ENCODE measurements around the gene ENAH.
"Not testable (repeated sequence)": the region's sequence is repeated elsewhere in the genome, so short reads cannot be mapped to it uniquely, and the experiment has no call there.

Gene ENAH

GRCh38 chr1:225638853-225639252 lies 14.1 kb downstream of the ENAH start:
- Mint-ChIP-seq H3K27ac (no peak overlapping the region), H3K36me3 (ENCODE audit: low read depth) (no peaks in the 10 kb centered on the region), H3K27me3 (peaks cover 6% of the 10 kb centered on the region), H3K4me1 (ENCODE audit: low read depth) (no peaks in the 10 kb centered on the region), H3K4me3 (no peak overlapping the region), H3K9me3 (no peaks in the 10 kb centered on the region)
- no peak for DNase-seq

GRCh38 chr1:225637651-225638199 lies 15.2 kb downstream of the ENAH start:
- peaks cover 6% of the 10 kb centered on the region for H3K27me3 Mint-ChIP-seq
- no peak overlapping the region for H3K4me3 Mint-ChIP-seq
- H3K9me3 Mint-ChIP-seq = no peaks in the 10 kb centered on the region
- H3K4me1 Mint-ChIP-seq (ENCODE audit: low read depth) = no peaks in the 10 kb centered on the region
- no peak for DNase-seq
- no peak overlapping the region for H3K27ac Mint-ChIP-seq
- no peaks in the 10 kb centered on the region for H3K36me3 Mint-ChIP-seq (ENCODE audit: low read depth)

GRCh38 chr1:225636992-225637391 lies 15.9 kb downstream of the ENAH start:
- H3K27ac Mint-ChIP-seq; H3K27me3 Mint-ChIP-seq; H3K4me1 Mint-ChIP-seq (ENCODE audit: low read depth); H3K4me3 Mint-ChIP-seq; H3K36me3 Mint-ChIP-seq (ENCODE audit: low read depth); H3K9me3 Mint-ChIP-seq; DNase-seq: not testable (repeated sequence)

- no peaks in the 10 kb centered on the region for H3K36me3 Mint-ChIP-seq (ENCODE audit: low read depth)
- no peaks in the 10 kb centered on the region for H3K9me3 Mint-ChIP-seq
- DNase-seq = no peak
- H3K27me3 Mint-ChIP-seq = peaks cover 11% of the 10 kb centered on the region
- no peaks in the 10 kb centered on the region for H3K4me1 Mint-ChIP-seq (ENCODE audit: low read depth)
- H3K4me3 Mint-ChIP-seq = no peak overlapping the region
- H3K27ac Mint-ChIP-seq = no peak overlapping the region
Observed at GRCh38 chr1:225635649-225636048, 17.3 kb downstream of the ENAH start.

GRCh38 chr1:225632836-225633235 lies 20.1 kb downstream of the ENAH start:
- not testable (repeated sequence) for H3K4me1 Mint-ChIP-seq (ENCODE audit: low read depth); H3K4me3 Mint-ChIP-seq; DNase-seq; H3K36me3 Mint-ChIP-seq (ENCODE audit: low read depth); H3K9me3 Mint-ChIP-seq; H3K27ac Mint-ChIP-seq
- H3K27me3 Mint-ChIP-seq = peaks cover 23% of the 10 kb centered on the region

- no peak for DNase-seq
- no peaks in the 10 kb centered on the region for H3K4me1 Mint-ChIP-seq (ENCODE audit: low read depth)
- H3K27me3 Mint-ChIP-seq = peaks cover 21% of the 10 kb centered on the region
- H3K27ac Mint-ChIP-seq = no peak overlapping the region
- no peaks in the 10 kb centered on the region for H3K36me3 Mint-ChIP-seq (ENCODE audit: low read depth)
- no peaks in the 10 kb centered on the region for H3K9me3 Mint-ChIP-seq
- no peak overlapping the region for H3K4me3 Mint-ChIP-seq
Observed at GRCh38 chr1:225631021-225631663, 21.8 kb downstream of the ENAH start.

- H3K9me3 Mint-ChIP-seq = no peaks in the 10 kb centered on the region
- H3K27ac Mint-ChIP-seq = no peak overlapping the region
Observed at GRCh38 chr1:225629483-225629882, 23.4 kb downstream of the ENAH start.

GRCh38 chr1:225628794-225629193 lies 24.1 kb downstream of the ENAH start:
- H3K4me3 Mint-ChIP-seq; DNase-seq; H3K4me1 Mint-ChIP-seq (ENCODE audit: low read depth); H3K36me3 Mint-ChIP-seq (ENCODE audit: low read depth); H3K9me3 Mint-ChIP-seq; H3K27ac Mint-ChIP-seq: not testable (repeated sequence)
- H3K27me3 Mint-ChIP-seq = peaks cover 24% of the 10 kb centered on the region

More at GRCh38 chr1:225629483-225629882, 23.4 kb downstream of the ENAH start:
- H3K4me3 Mint-ChIP-seq = no peak overlapping the region
- DNase-seq = no peak
- no peaks in the 10 kb centered on the region for H3K4me1 Mint-ChIP-seq (ENCODE audit: low read depth)
- no peaks in the 10 kb centered on the region for H3K36me3 Mint-ChIP-seq (ENCODE audit: low read depth)
- peaks cover 24% of the 10 kb centered on the region for H3K27me3 Mint-ChIP-seq

- Mint-ChIP-seq H3K36me3 (ENCODE audit: low read depth) (no peaks in the 10 kb centered on the region), H3K9me3 (no peaks in the 10 kb centered on the region), H3K4me3 (no peak overlapping the region), H3K4me1 (ENCODE audit: low read depth) (no peaks in the 10 kb centered on the region), H3K27me3 (peaks cover 24% of the 10 kb centered on the region), H3K27ac (no peak overlapping the region)
- DNase-seq = no peak
Observed at GRCh38 chr1:225627304-225627947, 25.5 kb downstream of the ENAH start.

GRCh38 chr1:225626698-225627097 lies 26.2 kb downstream of the ENAH start:
- H3K36me3 Mint-ChIP-seq (ENCODE audit: low read depth) = no peaks in the 10 kb centered on the region
- DNase-seq = no peak
- H3K4me3 Mint-ChIP-seq = no peak overlapping the region
- peaks cover 21% of the 10 kb centered on the region for H3K27me3 Mint-ChIP-seq
- no peaks in the 10 kb centered on the region for H3K4me1 Mint-ChIP-seq (ENCODE audit: low read depth)
- no peaks in the 10 kb centered on the region for H3K9me3 Mint-ChIP-seq
- no peak overlapping the region for H3K27ac Mint-ChIP-seq

- Mint-ChIP-seq H3K4me1 (ENCODE audit: low read depth) (no peaks in the 10 kb centered on the region), H3K27me3 (no peaks in the 10 kb centered on the region), H3K9me3 (no peaks in the 10 kb centered on the region), H3K27ac (no peak overlapping the region), H3K4me3 (no peak overlapping the region), H3K36me3 (ENCODE audit: low read depth) (no peaks in the 10 kb centered on the region)
- no peak for DNase-seq
Observed at GRCh38 chr1:225617956-225618355, 35.0 kb downstream of the ENAH start.

- H3K9me3 Mint-ChIP-seq = no peaks in the 10 kb centered on the region
- no peak for DNase-seq
- H3K4me1 Mint-ChIP-seq (ENCODE audit: low read depth) = no peaks in the 10 kb centered on the region
- H3K27ac Mint-ChIP-seq = no peak overlapping the region
- no peaks in the 10 kb centered on the region for H3K27me3 Mint-ChIP-seq
- no peak overlapping the region for H3K4me3 Mint-ChIP-seq
- H3K36me3 Mint-ChIP-seq (ENCODE audit: low read depth) = no peaks in the 10 kb centered on the region
Observed at GRCh38 chr1:225617479-225617878, 35.4 kb downstream of the ENAH start.

GRCh38 chr1:225615403-225615790 lies 37.5 kb downstream of the ENAH start:
- not testable (repeated sequence) for DNase-seq; H3K4me3 Mint-ChIP-seq; H3K27ac Mint-ChIP-seq; H3K9me3 Mint-ChIP-seq; H3K36me3 Mint-ChIP-seq (ENCODE audit: low read depth); H3K4me1 Mint-ChIP-seq (ENCODE audit: low read depth); H3K27me3 Mint-ChIP-seq

GRCh38 chr1:225613006-225613405 lies 39.9 kb downstream of the ENAH start:
- no peaks in the 10 kb centered on the region for H3K9me3 Mint-ChIP-seq
- no peak overlapping the region for H3K27ac Mint-ChIP-seq
- H3K36me3 Mint-ChIP-seq (ENCODE audit: low read depth) = no peaks in the 10 kb centered on the region
- H3K4me3 Mint-ChIP-seq = no peak overlapping the region
- peaks cover 3% of the 10 kb centered on the region for H3K4me1 Mint-ChIP-seq (ENCODE audit: low read depth)
- H3K27me3 Mint-ChIP-seq = no peaks in the 10 kb centered on the region
- DNase-seq = no peak

- H3K9me3 Mint-ChIP-seq = no peaks in the 10 kb centered on the region
- DNase-seq = no peak
- H3K27ac Mint-ChIP-seq = no peak overlapping the region
- H3K4me1 Mint-ChIP-seq (ENCODE audit: low read depth) = peaks cover 3% of the 10 kb centered on the region
- H3K27me3 Mint-ChIP-seq = no peaks in the 10 kb centered on the region
- no peak overlapping the region for H3K4me3 Mint-ChIP-seq
- H3K36me3 Mint-ChIP-seq (ENCODE audit: low read depth) = no peaks in the 10 kb centered on the region
Observed at GRCh38 chr1:225612287-225612686, 40.6 kb downstream of the ENAH start.
